ENCODE results near the gene ASH1L. TPM values are rescaled to one million over a fixed set of nuclear protein-coding genes. Genes with fewer than 3 reads are reported as not detected.

The ASH1L gene
- total and polyA plus RNA-seq, 2 experiments from 2014 or later = 23.6 to 24.7 TPM

GRCh38 chr1:155485222-155485621, 77.4 kb downstream of the ASH1L start (continued):
- TF ChIP-seq CTCF (conservative IDR thresholded peaks at IDR 0.05; ENCODE audit: low read depth in 2 of 2) (no peak), CREB1 (CRISPR knock-in tag; IDR thresholded peaks at IDR 0.05; ENCODE audit: low read depth) (no peak), STAT1 (IDR thresholded peaks at IDR 0.05; ENCODE audit: unreplicated experiment) (no peak), NANOG (IDR thresholded peaks at IDR 0.05; ENCODE audit: borderline replicate concordance) (no peak), EZH2 (IDR thresholded peaks at IDR 0.05; ENCODE audit: low read depth, unreplicated experiment) (no peak), JUNB (IDR thresholded peaks at IDR 0.05; ENCODE audit: unreplicated experiment) (no peak), POLR2AphosphoS5 (IDR thresholded peaks at IDR 0.05; ENCODE audit: low read depth) (no peak), REST (IDR thresholded peaks at IDR 0.05; ENCODE audit: unreplicated experiment) (no peak), ZNF114 (CRISPR knock-in tag; IDR thresholded peaks at IDR 0.05) (no peak), EZH2phosphoT487 (IDR thresholded peaks at IDR 0.05; ENCODE audit: unreplicated experiment) (no peak)

DNA sequence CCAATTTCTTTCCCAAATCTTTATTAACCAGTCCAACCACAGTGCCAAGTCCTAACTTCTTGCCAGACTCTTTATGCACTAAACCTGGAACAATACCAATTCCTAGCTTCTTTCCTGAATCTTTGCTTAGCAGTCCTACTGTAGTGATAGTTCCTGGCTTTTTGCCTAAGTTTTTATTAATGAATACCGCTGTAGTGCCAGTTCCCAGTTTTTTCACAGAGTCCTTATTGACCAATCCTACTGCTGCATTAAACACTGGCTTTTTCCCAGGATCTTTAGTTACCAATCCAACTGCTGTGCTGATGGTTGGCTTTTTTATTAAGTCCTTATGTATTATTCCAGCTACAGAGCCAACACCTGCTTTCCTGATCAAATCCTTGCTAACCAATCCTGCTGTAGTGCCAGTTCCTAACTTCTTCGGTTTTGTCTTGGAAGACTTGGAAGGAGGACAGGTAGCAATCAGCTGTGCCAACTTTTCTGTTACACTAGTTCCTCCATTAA, 80.8 kb downstream of the ASH1L start:
- Histone ChIP-seq H3K27me3 (ENCODE audit: insufficient read depth) (no peaks in the 10 kb centered on the region), H3K79me2 (replicated peaks; ENCODE audit: insufficient read depth) (peaks cover 19% of the 10 kb centered on the region; the same call in 1 of the 2 replicates), H3K4me1 (ENCODE audit: insufficient read depth) (peaks cover 6% of the 10 kb centered on the region; the same call in 1 of the 2 replicates), H3F3A (replicated peaks; ENCODE audit: low read depth) (0 out of 2 replicates have a peak, but pooled peaks cover 4% of the 10 kb centered on the region), H3K4me3 (no peak overlapping the region), H3K36me3 (ENCODE audit: insufficient read depth) (no peaks in the 10 kb centered on the region; the same call in 1 of the 2 replicates), H3K27ac (ENCODE audit: low read depth) (no peak overlapping the region), H2AFZ (no peak overlapping the region), H3K4me2 (no peak overlapping the region), H3K9me2 (ENCODE audit: insufficient read depth) (no peaks in the 10 kb centered on the region), H4K20me1 (replicated peaks; ENCODE audit: insufficient read depth) (0 out of 2 replicates have a peak, but pooled peaks cover 6% of the 10 kb centered on the region)
- Mint-ChIP-seq H3K36me3 (ENCODE audit: low read depth) (peaks cover 11% of the 10 kb centered on the region), H3K27me3 (ENCODE audit: insufficient read depth, low read depth, poor library complexity) (no peaks in the 10 kb centered on the region), H3K9me3 (no peaks in the 10 kb centered on the region), H3K4me1 (peaks cover 21% of the 10 kb centered on the region), H3K27ac (no peak overlapping the region; the same call in 1 of the 2 replicates), H3K4me3 (no peak overlapping the region)
- ATAC-seq = no peak
- DNase-seq (ENCODE audit: low spot score) = no peak
- TF ChIP-seq EZH2 (IDR thresholded peaks at IDR 0.05; ENCODE audit: low read depth, unreplicated experiment) (no peak), REST (IDR thresholded peaks at IDR 0.05; ENCODE audit: unreplicated experiment) (no peak)

All from GM23338 (cell line).